Stimulated activated CD4-positive, alpha-beta T cell treated with anti-CD3 and anti-CD28 coated beads, Interleukin-12 subunit alpha, Interleukin-12 subunit beta, amount 100 ng/mL, for 48 hours (primary cell): ENCODE data around the gene FANCE.

Experiments used
- DNase-seq, 3 donors: peaks; one replicate each; pipeline ENCODE4 v3.0.0-alpha.2; 2020; ENCODE audit warnings: low read depth in 2 of 3, low spot score in 1 of 3

Gene FANCE

DNA sequence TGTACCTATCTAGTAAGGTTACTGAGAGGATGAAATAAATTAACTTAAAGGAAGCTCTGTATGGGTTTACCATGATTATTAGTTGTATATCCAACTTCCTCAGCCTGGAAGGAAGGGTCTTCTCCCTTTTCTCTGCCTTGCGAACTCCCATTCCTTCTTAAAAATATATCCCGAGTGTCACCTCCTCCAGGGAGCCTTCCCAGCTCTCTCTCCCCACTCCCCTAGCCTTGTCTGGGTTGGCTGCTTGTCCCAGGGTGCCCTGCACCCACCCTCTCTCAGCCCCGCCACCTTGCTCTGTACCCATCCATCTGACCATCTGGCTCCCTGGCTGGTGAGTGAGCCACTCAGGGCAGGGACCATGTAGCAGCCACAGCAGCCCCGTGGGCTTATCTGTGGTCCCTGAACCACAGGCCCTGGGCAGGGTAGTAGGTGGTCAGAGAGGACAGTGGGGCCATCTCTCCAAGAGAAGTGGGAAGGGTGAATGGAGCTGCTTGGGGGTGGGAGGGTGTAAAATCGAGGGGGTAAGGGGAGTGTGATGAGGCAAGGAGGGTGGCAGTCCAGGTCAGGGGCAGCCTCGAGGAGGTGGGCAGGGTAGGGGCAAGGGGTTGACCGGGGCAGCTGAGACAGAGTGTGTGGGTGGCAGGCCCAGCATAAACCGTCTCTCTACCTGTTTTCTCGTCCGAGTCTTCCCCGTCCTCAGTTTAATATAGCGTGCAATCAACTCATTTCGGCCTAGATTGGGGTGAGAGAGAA is 31.9 kb downstream of the FANCE start:
- DNase-seq: no peak

DNA sequence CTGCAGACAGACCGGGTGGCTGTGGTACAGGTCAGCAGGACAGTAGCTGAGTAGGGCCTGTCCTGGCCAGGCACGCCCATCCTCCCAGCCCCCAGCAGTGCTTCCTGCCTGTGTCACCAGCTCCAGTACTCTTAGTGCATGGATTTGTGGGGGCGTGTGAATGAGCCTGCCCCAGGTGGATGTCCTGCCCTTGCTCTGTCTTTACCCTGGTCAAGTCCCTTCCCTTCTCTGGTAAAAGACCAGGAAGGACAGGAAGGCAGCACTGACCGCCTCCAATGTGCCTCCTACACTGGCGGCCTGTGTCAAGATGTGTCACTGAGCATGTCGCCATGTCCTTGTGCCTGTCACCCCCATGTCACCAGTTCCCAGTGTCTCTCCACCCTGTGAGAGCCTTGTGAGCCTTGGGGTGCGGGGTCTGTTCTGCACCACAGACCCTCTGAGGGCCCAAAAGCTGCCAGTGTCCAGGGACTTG is 32.8 kb downstream of the FANCE start:
- DNase-seq: no peak

DNA sequence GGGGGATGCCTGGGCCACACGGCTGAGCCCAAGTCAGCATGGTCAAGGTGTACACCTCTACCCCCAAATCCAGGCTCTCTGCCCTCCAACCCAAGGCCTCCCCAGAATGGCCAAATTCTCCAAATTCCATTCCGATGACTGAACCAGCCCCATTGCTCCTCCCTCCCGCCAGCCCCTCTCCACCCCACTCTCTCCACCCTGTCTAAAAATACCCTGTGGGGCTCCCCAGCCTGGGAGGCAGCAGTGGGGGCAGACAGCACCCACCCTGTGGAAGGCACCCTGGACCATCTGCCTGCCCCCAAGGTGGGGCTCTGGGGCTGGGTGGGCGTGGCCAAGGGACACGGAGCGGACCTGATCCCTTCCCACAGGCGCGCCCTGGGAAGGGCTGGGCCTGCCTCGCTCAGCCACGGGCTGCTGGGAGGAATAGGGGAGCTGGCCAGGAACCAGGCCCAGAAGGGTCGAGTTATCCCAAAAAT is 33.3 kb downstream of the FANCE start:
- DNase-seq: no peak

DNA sequence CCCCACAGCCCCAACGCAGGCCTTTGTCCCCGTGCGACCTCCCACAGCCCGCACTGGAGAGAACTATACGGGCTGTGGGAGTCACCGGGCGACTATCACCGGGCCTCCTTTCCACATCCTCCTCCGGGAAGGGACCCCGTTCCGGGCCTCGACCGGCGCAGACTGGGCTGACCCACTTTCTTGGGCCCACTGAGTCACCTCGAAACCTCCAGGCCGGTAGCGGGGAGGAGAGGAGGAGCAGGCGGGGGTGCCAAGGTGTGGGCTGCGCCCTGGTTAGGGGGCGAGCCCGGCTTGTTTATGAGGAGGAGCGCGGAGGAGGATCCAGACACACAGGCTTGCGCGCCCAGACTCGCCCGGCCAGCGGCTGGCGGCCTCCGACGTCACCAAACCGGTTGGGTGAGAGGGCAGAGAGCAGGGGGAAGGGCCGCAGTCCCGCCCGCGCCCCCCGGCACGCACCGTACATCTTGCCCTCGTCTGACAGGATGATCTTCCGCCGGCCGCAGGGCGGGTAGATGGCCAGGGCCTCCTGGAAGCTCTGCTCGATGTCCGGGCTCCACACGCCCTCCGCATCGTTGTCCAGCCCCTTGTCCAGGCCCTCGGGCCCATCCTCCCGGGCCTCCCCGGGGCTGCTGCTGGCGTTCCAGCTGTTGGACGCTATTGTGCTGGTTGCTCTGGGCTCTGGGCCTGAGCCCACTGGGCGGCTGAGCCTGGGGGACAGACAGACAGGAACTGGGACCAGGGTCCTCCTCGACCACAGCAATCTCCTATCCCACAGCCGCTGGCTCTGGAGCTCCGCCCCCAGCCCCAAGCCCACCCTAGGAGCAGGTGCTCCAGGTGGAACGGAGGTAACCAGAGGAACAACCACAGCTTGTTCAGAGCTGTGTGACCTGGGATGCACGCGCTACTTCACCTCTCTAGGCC is 34.1 kb downstream of the FANCE start:
- no peak for DNase-seq

DNA sequence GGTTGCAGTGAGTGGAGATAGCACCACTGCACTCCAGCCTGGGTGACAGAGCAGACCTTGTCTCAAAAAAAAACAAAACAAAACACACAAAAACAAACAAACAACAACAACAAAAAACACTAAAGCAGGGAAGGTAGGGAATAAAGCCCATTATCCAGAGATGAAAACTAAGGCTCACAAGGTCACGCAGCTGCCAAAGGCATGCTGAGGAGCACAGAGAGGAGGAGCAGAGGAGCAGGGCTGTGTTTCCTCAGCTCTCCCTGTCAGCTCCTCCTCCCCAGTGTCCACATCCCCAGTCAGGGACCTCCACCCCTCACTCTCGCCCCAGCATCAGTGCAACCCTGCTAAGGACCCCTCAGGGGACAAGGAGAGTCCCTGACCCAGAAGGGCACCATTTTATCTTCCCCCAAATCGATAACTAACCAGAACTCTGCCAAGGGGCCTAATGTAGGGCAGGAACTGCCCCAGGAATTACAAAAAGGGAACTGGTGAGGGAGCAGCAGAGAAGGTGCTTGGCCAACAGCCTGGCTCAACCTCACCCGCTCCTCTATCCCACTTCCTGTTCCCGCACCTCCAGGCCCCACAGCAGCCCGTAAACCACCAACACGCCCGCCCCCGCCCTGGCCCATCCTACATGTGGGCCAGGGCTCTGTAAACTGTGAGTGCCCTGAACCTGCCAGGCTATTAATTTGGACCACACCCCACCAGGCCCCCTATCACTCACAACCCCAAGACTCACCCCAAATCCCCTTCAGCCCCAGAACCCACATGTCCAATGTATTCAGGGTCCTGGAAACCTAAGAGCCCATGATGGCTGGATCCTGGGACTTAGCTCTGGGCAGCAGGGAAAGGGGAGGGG is 35.7 kb downstream of the FANCE start:
- DNase-seq: no peak

DNA sequence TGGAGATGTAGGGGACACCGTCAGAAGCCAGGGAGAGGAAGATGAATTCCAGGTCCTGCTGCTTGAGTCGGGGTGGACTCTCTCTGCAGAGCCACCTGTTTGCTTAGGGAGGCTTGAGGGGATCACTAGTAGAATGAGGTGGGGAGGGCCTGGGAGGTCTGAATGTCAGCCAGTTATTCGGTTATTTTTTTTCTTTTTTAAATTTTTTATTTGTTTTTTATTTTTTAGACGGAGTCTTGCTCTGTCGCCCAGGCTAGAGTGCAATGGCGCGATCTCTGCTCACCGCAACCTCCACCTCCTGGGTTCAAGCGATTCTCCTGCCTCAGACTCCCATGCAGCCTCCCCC is 36.4 kb downstream of the FANCE start:
- DNase-seq: no peak

DNA sequence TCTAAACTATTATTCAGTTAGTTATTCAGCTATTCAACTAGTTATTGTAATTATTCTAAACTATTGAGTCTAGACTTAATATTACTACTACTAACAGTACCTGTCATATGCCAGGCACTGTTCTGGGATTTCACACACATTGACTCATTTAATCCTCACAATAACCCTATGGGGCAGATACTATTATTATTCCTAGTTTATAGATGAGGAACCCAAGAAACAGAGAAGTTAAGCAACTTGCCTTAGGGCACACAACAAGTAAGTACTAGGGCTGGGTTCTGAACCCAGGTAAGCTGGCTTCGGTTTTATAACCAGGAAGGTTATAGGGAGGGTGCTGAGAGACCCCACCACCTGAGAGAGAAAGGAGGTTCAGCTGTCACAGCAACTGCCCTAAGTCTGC is 36.9 kb downstream of the FANCE start:
- no peak for DNase-seq

DNA sequence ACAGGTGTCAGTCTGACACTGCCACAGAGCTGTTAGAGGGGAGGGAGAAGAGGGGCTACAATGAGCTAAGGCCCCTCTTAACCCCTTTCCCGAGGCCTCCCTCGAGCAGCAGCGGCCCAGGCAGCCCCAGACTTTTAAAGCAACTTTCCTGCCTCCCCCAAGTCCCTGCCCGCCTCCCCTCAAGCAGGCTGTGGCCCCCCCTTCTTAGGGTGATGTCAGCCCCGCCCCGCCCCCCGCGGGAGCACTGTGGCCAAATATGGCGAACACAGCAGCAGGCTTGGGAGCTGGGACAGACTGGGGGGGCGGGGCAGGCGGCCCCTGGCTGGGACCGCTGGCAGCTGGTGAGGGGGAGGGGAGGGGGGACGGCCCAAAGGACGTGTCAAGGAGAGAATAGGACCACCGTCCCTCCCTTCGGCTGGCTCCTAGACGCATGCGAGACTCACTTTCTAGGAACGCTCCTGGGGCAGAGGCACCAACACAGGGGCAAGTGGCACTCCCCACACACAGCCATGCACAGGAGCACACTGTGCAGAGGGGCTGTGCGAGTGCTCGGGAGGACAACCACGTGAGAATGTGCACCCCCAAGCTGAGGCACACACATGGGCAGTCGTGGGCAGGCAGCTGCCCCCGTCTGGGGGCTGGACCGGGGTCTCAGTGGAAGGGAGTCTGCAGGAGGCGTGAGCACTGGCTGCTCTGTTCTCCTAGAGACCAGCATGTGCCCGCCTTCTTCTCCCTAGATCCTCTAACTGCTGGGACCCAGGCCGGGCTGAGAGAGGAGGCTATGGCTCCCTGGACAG is 38.1 kb downstream of the FANCE start:
- DNase-seq: no peak

DNA sequence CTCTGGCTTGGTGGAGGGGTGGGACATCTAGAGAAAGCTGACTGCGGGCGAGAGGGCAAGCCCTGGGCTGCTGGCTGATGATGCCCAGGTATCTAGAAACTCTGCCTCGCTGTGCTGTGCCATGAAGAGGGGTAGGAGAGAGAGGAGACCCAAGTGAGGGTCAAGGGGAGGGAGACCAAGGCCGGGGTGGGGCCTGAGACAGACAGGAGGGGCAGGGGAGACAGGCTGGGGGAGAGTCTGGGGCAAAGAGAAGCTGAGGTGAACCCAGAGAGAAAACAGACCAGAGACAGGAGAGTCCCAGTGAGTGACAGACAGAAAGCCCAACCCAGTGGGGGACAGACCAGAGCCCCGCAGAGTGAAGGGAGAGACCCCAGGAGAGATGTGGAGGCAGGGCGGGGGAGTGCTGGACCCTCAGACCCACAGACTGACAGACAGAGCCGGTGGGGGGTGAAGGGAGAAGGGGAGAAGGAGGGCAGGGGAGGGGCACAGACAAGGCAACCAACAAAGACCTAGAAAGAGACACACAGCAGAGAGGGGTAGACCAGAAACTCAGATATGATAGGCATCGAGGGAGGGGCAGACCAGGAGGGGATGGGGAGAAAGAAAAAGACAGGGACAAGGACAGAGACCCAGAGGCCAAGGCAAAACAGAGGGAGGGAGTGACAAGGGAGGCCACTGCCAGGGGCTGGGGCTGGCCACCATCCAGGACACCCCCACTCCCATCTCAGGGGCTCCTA is 38.9 kb downstream of the FANCE start:
- DNase-seq: no peak

DNA sequence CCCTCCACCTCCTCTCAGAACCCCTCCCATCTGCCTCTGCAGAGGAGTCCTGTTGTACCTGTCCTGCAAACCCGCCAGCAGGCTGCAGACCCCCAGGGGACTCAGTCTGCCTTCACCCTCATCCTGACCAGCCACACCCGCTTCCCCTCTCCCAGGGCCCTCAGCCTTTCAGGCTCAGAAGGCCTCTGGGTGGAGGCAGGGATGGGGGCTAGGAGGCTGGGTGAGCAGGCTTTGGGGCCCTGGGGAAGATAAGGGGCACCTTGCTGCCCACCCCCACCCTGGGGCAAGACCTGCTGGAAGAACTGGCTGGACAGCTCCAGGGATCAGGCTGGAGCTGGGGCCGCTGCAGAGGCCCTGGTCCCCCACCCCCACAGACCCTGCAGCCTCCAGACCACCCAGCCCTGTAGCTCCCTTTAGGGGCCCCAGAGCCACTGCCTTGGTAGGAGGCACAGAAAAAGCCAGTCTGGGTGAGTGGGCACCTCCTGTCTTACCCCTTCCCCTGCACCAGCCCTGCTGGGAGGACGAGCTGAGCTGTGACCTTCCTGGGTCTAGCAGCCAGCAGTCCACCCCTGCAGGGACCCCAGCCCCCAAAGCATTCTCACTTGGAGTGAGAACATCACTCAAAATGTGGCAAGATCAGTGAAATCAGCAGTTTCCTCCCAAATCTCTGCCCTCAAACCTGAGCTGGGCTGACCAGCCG is 39.6 kb downstream of the FANCE start:
- no peak for DNase-seq

DNA sequence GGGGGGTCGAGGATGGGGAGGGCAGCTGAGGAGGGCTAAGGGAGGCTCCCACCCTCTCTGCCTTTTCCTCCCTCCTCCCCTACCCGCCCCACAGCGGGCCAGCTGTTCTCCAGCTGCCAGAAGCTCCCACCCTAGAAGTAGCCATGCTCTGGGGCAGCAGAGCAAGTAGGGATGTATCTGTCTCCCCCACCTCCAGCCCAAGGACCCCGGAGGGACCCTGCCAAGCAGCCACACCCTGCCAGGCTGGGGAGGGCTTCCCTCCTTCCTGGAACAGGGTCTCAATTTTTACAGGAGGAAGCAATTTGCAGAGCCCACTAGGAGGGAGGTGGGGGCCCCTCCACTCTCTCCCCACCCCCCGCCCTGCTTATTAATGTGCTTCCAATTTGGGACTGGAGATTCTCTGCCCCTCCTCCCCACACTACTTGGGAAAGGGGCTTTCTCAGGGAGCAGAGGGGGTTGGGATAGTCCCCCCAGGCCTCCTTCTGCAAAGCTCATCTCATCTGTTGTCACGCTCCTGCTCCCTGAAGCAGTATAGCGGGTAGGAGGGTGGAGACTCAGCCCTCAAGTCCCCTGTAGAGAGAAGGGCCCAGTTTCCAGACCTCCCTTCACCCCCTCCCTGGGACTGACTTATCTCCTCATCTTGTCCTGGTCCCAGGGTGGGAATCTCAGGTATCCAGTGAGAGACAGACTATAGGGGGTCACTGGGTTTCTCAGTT is 40.3 kb downstream of the FANCE start:
- DNase-seq: no peak

DNA sequence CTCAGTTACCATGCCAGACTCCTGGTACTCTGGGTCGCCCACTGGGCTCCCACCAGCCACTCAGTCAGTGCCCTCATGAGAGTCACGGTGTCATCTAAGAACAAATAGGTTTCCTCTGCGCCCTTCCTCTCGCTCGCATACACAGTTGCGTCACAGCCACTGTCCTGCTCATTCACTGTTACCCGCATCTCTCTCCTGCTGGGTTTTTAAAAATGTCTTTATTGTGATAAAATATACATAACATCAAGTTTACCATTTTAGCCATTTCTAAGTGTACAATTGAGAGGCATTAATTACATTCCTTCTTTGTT is 40.8 kb downstream of the FANCE start:
- no peak for DNase-seq

DNA sequence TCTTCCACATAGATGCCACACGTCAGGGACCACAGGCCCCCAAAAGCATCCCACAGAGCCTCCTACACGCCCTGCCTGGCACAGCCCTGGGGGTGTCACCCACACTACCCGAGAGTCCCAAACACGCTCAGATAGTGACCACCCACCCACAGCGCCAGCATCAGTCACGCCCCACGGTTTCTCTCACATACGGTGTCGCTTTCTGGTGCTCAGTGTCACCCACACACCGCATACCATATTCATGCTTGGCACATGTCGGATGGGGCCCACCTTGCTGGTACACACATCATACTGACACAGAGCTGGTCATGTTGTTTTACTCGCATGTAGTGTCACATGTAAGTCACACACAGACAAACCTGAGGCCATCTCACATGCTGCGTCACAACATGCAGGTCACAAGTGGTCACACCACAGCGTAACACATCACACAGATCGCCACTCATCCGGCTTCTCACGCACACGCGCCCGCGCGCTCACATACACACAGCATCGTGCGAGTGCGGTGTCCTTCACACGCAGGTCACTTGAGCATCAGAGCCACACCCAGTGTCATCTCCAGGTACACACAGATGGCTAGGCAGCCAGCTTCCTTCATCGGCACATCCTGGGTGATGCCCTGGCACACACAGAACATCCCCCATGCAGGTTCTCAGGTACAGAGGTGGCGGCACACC is 41.3 kb downstream of the FANCE start:
- DNase-seq: no peak

DNA sequence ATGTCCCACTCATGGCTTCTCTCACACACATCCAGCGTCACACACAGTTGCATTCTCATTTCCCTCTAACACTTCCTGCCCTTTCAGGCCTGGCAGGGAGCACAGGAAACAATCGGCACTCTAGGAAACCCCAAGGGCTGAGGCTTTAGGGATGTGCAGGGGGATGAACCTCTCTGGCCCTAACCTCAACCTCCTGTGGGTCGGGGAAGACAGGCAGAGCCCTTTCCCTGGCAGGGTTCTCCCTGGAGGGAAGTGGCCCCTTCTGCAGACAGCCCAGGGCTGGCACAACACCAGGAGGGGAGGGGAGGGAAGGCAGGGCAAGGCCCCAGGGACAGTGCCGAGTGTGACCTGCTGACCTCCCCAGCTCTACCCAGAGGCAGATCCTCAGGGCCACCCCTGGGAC is 42.0 kb downstream of the FANCE start:
- no peak for DNase-seq

DNA sequence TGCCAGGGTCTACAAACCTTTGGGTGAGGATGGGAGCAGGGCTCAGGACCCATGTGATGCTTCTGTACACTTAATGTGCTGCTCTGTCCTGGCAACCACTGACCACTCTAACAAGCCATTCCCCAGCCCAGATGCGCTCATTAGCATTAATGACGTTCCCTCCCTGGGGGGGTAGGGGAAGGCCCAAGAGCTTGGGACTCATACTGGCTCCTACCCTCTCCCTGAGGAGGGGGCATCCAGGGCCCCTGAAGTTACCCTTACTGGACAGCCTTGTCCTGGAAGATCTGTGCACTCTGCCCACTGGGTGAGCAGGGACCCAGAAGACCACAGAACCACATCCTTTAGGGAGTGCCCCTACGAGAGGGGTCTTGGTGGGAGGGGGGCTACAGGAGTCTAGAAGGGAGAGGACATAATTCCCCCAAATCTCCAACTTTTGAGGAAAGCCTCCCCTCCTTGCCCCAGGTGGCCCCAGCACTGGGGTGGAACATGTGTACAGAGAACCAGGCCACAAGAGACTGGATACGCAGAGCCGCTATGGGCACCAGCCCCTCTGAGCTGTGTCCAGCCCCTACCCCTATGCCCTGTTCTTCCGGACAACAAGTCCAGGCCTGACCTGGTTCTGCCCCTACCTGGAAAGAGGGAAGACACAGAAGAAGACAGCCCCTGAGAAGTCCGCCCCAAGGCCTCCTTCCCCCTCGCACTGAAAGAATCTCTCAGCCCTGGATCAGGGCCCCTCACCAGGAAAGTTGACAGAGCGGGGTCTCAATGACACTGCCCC is 43.3 kb downstream of the FANCE start:
- no peak for DNase-seq

DNA sequence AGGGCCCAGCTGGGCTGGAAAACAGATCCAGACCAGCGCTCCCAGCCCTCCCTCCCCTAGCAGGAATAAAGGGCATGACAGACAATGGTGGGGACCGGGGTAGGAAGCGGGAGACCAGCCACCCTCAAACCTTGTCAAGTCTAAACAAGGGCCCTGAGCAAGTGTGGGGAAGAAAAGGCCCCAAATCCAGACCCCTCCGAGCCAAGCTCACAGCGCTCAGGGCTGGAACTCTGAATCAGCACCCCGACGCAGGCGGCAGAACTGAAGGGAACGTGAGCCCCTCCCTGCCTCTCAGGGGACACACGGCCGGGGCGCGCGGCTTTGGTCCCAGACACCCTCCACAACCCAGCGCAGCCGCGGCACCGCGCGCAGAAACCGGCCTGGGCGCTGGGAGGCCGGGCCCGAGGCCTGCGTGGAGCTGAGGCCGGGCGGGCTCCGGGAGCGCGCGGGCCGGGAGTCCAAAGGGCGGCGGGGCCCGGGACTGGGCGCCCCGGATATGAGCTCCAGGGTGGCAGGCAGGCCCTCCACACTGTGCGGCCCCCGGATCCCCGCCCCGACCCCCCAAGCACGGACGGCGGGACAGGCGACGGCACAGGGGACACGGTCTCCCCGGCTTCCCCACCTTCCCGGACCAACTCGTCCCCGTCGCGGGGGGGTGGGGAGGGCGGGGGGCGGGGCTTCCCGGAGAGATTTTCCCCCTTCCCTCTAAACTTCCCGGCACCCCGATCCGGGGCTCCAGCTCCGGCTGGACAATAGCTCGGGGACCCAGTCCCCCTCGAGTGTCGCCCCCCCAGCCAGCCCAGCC is 44.1 kb downstream of the FANCE start:
- DNase-seq: no peak
